Effector CD8-positive, alpha-beta T cell (primary cell): ENCODE results near the gene BATF3.
"Not testable (repeated sequence)": the region's sequence is repeated elsewhere in the genome, so short reads cannot be mapped to it uniquely, and the experiment has no call there.

Experiments used
- DNase-seq: peaks from one replicate; lab custom pipeline; 2025; lab: John Stamatoyannopoulos, UW

The BATF3 gene

GRCh38 chr1:212658250-212658649 is 41.4 kb downstream of the BATF3 start:
- DNase-seq = not testable (repeated sequence)

GRCh38 chr1:212656730-212657129 is 42.9 kb downstream of the BATF3 start:
- no peak for DNase-seq

- no peak for DNase-seq
Observed at GRCh38 chr1:212655668-212656440, 43.8 kb downstream of the BATF3 start.

GRCh38 chr1:212652609-212653008 is 47.0 kb downstream of the BATF3 start:
- DNase-seq = no peak

GRCh38 chr1:212651977-212652376 is 47.7 kb downstream of the BATF3 start:
- no peak for DNase-seq

GRCh38 chr1:212651521-212651920 is 48.1 kb downstream of the BATF3 start:
- no peak for DNase-seq

GRCh38 chr1:212650228-212650627 is 49.4 kb downstream of the BATF3 start:
- no peak for DNase-seq

- no peak for DNase-seq
Observed at GRCh38 chr1:212649020-212649419, 50.6 kb downstream of the BATF3 start.

GRCh38 chr1:212648431-212648830 is 51.2 kb downstream of the BATF3 start:
- no peak for DNase-seq

GRCh38 chr1:212647004-212647403 is 52.6 kb downstream of the BATF3 start:
- no peak for DNase-seq

GRCh38 chr1:212646588-212646987 is 53.1 kb downstream of the BATF3 start:
- DNase-seq = no peak

- DNase-seq = no peak
Observed at GRCh38 chr1:212645546-212646543, 53.8 kb downstream of the BATF3 start.

GRCh38 chr1:212644866-212645545 is 54.6 kb downstream of the BATF3 start:
- no peak for DNase-seq

GRCh38 chr1:212643877-212644276 is 55.8 kb downstream of the BATF3 start:
- no peak for DNase-seq

- no peak for DNase-seq
Observed at GRCh38 chr1:212641956-212642355, 57.7 kb downstream of the BATF3 start.

- DNase-seq = no peak
Observed at GRCh38 chr1:212640223-212640878, 59.3 kb downstream of the BATF3 start.

GRCh38 chr1:212639524-212639923 is 60.1 kb downstream of the BATF3 start:
- not testable (repeated sequence) for DNase-seq

- no peak for DNase-seq
Observed at GRCh38 chr1:212638492-212639151, 61.0 kb downstream of the BATF3 start.

GRCh38 chr1:212637902-212638301 is 61.7 kb downstream of the BATF3 start:
- no peak for DNase-seq
